ENCODE data around the gene TMEM266.

DNA sequence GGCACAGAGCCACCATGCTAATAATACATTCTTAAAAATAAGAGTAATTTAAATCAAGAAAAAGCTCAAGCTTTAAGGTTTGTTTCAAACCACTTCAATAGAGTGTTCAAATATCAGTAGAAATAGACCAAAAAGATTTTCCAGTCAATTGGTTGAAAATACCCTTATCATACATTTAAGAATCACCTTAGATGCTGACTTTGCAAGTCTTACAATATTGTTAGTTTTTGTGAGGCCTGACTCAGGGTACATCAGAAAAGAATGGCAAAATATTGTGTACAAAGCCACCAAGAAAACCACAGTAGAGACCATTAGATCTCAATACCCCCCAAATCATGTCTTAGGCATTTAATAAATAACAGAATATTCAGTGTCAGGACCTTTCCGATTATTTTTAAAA lies 27.7 kb upstream of the TMEM266 start:
- TF ChIP-seq, protein P1, sequence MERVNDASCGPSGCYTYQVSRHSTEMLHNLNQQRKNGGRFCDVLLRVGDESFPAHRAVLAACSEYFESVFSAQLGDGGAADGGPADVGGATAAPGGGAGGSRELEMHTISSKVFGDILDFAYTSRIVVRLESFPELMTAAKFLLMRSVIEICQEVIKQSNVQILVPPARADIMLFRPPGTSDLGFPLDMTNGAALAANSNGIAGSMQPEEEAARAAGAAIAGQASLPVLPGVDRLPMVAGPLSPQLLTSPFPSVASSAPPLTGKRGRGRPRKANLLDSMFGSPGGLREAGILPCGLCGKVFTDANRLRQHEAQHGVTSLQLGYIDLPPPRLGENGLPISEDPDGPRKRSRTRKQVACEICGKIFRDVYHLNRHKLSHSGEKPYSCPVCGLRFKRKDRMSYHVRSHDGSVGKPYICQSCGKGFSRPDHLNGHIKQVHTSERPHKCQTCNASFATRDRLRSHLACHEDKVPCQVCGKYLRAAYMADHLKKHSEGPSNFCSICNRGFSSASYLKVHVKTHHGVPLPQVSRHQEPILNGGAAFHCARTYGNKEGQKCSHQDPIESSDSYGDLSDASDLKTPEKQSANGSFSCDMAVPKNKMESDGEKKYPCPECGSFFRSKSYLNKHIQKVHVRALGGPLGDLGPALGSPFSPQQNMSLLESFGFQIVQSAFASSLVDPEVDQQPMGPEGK (CRISPR knock-in tag; IDR thresholded peaks at IDR 0.05; ENCODE audit: borderline replicate concordance), result no peak
- TF ChIP-seq ZNF8 (CRISPR knock-in tag; IDR thresholded peaks at IDR 0.05), result no peak
- no peak for TF ChIP-seq ESRRG (CRISPR knock-in tag; IDR thresholded peaks at IDR 0.05)
- TF ChIP-seq ZNF565 (CRISPR knock-in tag; conservative IDR thresholded peaks at IDR 0.05; ENCODE audit: low read depth), result no peak
- TF ChIP-seq ZC3H10 (CRISPR knock-in tag; IDR thresholded peaks at IDR 0.05), result no peak
- no peak for TF ChIP-seq OSR1 (CRISPR knock-in tag; IDR thresholded peaks at IDR 0.05)
- TF ChIP-seq ZFP30 (CRISPR knock-in tag; IDR thresholded peaks at IDR 0.05), result no peak
- TF ChIP-seq, protein P2, sequence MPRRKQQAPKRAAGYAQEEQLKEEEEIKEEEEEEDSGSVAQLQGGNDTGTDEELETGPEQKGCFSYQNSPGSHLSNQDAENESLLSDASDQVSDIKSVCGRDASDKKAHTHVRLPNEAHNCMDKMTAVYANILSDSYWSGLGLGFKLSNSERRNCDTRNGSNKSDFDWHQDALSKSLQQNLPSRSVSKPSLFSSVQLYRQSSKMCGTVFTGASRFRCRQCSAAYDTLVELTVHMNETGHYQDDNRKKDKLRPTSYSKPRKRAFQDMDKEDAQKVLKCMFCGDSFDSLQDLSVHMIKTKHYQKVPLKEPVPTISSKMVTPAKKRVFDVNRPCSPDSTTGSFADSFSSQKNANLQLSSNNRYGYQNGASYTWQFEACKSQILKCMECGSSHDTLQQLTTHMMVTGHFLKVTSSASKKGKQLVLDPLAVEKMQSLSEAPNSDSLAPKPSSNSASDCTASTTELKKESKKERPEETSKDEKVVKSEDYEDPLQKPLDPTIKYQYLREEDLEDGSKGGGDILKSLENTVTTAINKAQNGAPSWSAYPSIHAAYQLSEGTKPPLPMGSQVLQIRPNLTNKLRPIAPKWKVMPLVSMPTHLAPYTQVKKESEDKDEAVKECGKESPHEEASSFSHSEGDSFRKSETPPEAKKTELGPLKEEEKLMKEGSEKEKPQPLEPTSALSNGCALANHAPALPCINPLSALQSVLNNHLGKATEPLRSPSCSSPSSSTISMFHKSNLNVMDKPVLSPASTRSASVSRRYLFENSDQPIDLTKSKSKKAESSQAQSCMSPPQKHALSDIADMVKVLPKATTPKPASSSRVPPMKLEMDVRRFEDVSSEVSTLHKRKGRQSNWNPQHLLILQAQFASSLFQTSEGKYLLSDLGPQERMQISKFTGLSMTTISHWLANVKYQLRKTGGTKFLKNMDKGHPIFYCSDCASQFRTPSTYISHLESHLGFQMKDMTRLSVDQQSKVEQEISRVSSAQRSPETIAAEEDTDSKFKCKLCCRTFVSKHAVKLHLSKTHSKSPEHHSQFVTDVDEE (CRISPR knock-in tag; IDR thresholded peaks at IDR 0.05), result no peak
- TF ChIP-seq GLIS3 (CRISPR knock-in tag; IDR thresholded peaks at IDR 0.05), result no peak
- TF ChIP-seq TCF4 (CRISPR knock-in tag; IDR thresholded peaks at IDR 0.05; ENCODE audit: borderline replicate concordance), result no peak
- TF ChIP-seq ZFP3 (CRISPR knock-in tag; IDR thresholded peaks at IDR 0.05), result no peak
- no peak for TF ChIP-seq RARB (CRISPR knock-in tag; IDR thresholded peaks at IDR 0.05)
- TF ChIP-seq, protein P3, sequence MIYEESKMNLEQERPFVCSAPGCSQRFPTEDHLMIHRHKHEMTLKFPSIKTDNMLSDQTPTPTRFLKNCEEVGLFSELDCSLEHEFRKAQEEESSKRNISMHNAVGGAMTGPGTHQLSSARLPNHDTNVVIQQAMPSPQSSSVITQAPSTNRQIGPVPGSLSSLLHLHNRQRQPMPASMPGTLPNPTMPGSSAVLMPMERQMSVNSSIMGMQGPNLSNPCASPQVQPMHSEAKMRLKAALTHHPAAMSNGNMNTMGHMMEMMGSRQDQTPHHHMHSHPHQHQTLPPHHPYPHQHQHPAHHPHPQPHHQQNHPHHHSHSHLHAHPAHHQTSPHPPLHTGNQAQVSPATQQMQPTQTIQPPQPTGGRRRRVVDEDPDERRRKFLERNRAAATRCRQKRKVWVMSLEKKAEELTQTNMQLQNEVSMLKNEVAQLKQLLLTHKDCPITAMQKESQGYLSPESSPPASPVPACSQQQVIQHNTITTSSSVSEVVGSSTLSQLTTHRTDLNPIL (CRISPR knock-in tag; IDR thresholded peaks at IDR 0.05; ENCODE audit: low read depth), result no peak
